ENCODE results near the gene PSMD8. TPM values are rescaled to one million over a fixed set of nuclear protein-coding genes. Genes with fewer than 3 reads are reported as not detected.

Gene PSMD8
- total RNA-seq, 2 experiments from 2014 or later, result 169 to 238 TPM

GRCh38 chr19:38381138-38381537 lies 6.8 kb downstream of the PSMD8 start:
- no peak for DNase-seq (ENCODE audit: low spot score)
- no peak overlapping the region for H2AFZ ChIP-seq (ENCODE audit: low read length)
- no TSS peak for BruUV-seq (replicated peaks)
- no peak for TF ChIP-seq EZH2phosphoT487 (IDR thresholded peaks at IDR 0.05; ENCODE audit: borderline replicate concordance, low read depth, low read length)
- TF ChIP-seq, protein P1, sequence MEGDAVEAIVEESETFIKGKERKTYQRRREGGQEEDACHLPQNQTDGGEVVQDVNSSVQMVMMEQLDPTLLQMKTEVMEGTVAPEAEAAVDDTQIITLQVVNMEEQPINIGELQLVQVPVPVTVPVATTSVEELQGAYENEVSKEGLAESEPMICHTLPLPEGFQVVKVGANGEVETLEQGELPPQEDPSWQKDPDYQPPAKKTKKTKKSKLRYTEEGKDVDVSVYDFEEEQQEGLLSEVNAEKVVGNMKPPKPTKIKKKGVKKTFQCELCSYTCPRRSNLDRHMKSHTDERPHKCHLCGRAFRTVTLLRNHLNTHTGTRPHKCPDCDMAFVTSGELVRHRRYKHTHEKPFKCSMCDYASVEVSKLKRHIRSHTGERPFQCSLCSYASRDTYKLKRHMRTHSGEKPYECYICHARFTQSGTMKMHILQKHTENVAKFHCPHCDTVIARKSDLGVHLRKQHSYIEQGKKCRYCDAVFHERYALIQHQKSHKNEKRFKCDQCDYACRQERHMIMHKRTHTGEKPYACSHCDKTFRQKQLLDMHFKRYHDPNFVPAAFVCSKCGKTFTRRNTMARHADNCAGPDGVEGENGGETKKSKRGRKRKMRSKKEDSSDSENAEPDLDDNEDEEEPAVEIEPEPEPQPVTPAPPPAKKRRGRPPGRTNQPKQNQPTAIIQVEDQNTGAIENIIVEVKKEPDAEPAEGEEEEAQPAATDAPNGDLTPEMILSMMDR (conservative IDR thresholded peaks at IDR 0.05; ENCODE audit: low read length), result no peak
- ChIA-PET POLR2A (no interaction called here), CTCF (ENCODE audit: unreplicated experiment) (no interaction called here)
- intact Hi-C loops (cut with micrococcal nuclease; ENCODE audit: unreplicated experiment), result no loop called here
- no peaks in the 10 kb centered on the region for H3K9me2 ChIP-seq (ENCODE audit: insufficient read depth, low read length)
- no peak overlapping the region for H3K27ac ChIP-seq (ENCODE audit: low read depth, low read length, poor library complexity, severe bottlenecking)
- H3K79me2 ChIP-seq (ENCODE audit: insufficient read depth, low read depth, low read length), result peaks cover 18% of the 10 kb centered on the region
- H3K36me3 ChIP-seq (ENCODE audit: insufficient read depth, low read length), result peaks cover 77% of the 10 kb centered on the region
- no peak overlapping the region for H3K4me3 ChIP-seq (ENCODE audit: low read depth, low read length, poor library complexity, severe bottlenecking)
- H3K4me2 ChIP-seq (ENCODE audit: low read length), result no peak overlapping the region
- no peaks in the 10 kb centered on the region for H3K9me3 ChIP-seq (ENCODE audit: low read length)
- H3K4me1 ChIP-seq (ENCODE audit: insufficient read depth, low read length, poor library complexity, severe bottlenecking), result peaks cover 7% of the 10 kb centered on the region
- H4K20me1 ChIP-seq (ENCODE audit: insufficient read depth, low read length), result no peaks in the 10 kb centered on the region

DNA sequence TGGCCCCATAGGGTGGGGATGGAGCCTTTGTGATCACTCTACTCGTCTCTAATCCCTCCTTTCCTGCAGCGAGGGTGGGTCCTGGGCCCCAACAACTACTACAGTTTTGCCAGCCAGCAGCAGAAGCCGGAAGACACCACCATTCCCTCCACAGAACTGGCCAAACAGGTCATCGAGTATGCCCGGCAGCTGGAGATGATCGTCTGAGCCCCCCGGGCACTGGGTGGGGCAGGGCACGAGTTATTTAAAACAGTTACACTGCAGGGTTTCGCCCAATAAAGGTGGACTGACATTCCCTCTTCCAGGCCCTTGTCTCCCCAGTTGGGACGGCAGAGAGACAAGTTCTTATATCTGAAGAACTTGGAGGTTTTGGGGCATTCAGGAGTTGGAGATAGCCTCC lies 8.8 kb downstream of the PSMD8 start:
- no peaks in the 10 kb centered on the region for H3K9me2 ChIP-seq (ENCODE audit: insufficient read depth, low read length)
- H3K27ac ChIP-seq (ENCODE audit: low read depth, low read length, poor library complexity, severe bottlenecking), result no peak overlapping the region
- TSS peak; percentile 87 for BruUV-seq (replicated peaks)
- no peak overlapping the region for H2AFZ ChIP-seq (ENCODE audit: low read length)
- no peak for DNase-seq (ENCODE audit: low spot score)
- H3K4me3 ChIP-seq (ENCODE audit: low read depth, low read length, poor library complexity, severe bottlenecking), result no peak overlapping the region
- no peaks in the 10 kb centered on the region for H3K79me2 ChIP-seq (ENCODE audit: insufficient read depth, low read depth, low read length)
- TF ChIP-seq EZH2phosphoT487 (IDR thresholded peaks at IDR 0.05; ENCODE audit: borderline replicate concordance, low read depth, low read length), result no peak
- TF ChIP-seq, protein P1 (conservative IDR thresholded peaks at IDR 0.05; ENCODE audit: low read length), result no peak
- intact Hi-C loops (cut with micrococcal nuclease; ENCODE audit: unreplicated experiment), result no loop called here
- no peak overlapping the region for H3K4me2 ChIP-seq (ENCODE audit: low read length)
- peaks cover 2% of the 10 kb centered on the region for H3K4me1 ChIP-seq (ENCODE audit: insufficient read depth, low read length, poor library complexity, severe bottlenecking)
- no peaks in the 10 kb centered on the region for H4K20me1 ChIP-seq (ENCODE audit: insufficient read depth, low read length)
- H3K36me3 ChIP-seq (ENCODE audit: insufficient read depth, low read length), result peaks cover 60% of the 10 kb centered on the region
- no peaks in the 10 kb centered on the region for H3K9me3 ChIP-seq (ENCODE audit: low read length)
- POLR2A ChIA-PET, result no interaction called here
- CTCF ChIA-PET (ENCODE audit: unreplicated experiment), result no interaction called here

DNA sequence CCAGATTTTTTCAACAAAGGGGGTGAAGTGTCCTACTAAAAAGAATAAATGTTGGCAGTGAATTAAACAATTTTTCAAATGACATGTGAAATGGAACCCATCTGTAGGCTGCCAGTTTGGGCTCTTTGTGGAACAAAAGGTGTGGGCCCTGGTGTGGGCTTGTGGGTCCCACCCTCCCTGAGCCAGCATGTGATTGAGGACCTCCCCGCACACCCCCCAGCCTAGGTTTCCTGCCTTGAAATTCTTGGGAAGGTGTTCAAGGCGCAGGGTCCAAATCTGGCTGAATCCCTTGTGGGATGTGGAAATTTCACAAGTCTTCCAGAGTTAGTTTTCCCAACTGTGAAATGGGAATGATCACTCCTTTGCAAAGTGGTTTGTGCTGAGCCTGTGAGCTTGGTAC lies 9.4 kb downstream of the PSMD8 start:
- Histone ChIP-seq H4K20me1 (ENCODE audit: insufficient read depth, low read length) (no peaks in the 10 kb centered on the region), H3K4me3 (ENCODE audit: low read depth, low read length, poor library complexity, severe bottlenecking) (no peak overlapping the region), H3K9me3 (ENCODE audit: low read length) (no peaks in the 10 kb centered on the region), H3K79me2 (ENCODE audit: insufficient read depth, low read depth, low read length) (no peaks in the 10 kb centered on the region), H3K4me2 (ENCODE audit: low read length) (no peak overlapping the region), H3K4me1 (ENCODE audit: insufficient read depth, low read length, poor library complexity, severe bottlenecking) (peaks cover 5% of the 10 kb centered on the region), H3K36me3 (ENCODE audit: insufficient read depth, low read length) (peaks cover 55% of the 10 kb centered on the region), H3K9me2 (ENCODE audit: insufficient read depth, low read length) (no peaks in the 10 kb centered on the region), H2AFZ (ENCODE audit: low read length) (no peak overlapping the region), H3K27ac (ENCODE audit: low read depth, low read length, poor library complexity, severe bottlenecking) (no peak overlapping the region)
- TF ChIP-seq, protein P1 (conservative IDR thresholded peaks at IDR 0.05; ENCODE audit: low read length), result no peak
- no peak for TF ChIP-seq EZH2phosphoT487 (IDR thresholded peaks at IDR 0.05; ENCODE audit: borderline replicate concordance, low read depth, low read length)
- BruUV-seq (replicated peaks), result no TSS peak
- intact Hi-C loops (cut with micrococcal nuclease; ENCODE audit: unreplicated experiment), result no loop called here
- no peak for DNase-seq (ENCODE audit: low spot score)
- CTCF ChIA-PET (ENCODE audit: unreplicated experiment), result interaction anchor here (0.6 kb wide), 1 partner anchor 175 kb away, joined by 4 read pairs; no protein-coding TSS in a partner anchor
- POLR2A ChIA-PET, result interaction anchor here (0.6 kb wide), 1 partner anchor 1246 kb away, joined by 7 read pairs; no protein-coding TSS in a partner anchor
